Stimulated activated naive B cell treated with anti-CD40 and anti-IgM and Interleukin-4, amounts not matched to agents 10 μg/mL and 1 μg/mL and 100 μg/mL, for 72 hours (primary cell): ENCODE results near the gene ZNF195.
"Not testable (repeated sequence)": the region's sequence is repeated elsewhere in the genome, so short reads cannot be mapped to it uniquely, and the experiment has no call there.

ENCODE experiments used
- ATAC-seq, 2 donors: fragments of 150-1000 bp; cut with Tn5 transposase; replicated peaks; 2 replicates each; pipeline ENCODE4 v1.10.0; 2021; ENCODE audit warnings: moderate library complexity in 1 of 2
- DNase-seq: peaks from one replicate; pipeline ENCODE4 v3.0.0; 2021
- H3K27ac Mint-ChIP-seq: one replicate; pipeline ENCODE4 v1.8.0; 2022; ENCODE audit warnings: mild to moderate bottlenecking, mixed read lengths
- H3K27me3 Mint-ChIP-seq, 2 donors: one replicate each; pipeline ENCODE4 v1.8.0; 2022; ENCODE audit warnings: mixed read lengths in 2 of 2
- H3K36me3 Mint-ChIP-seq, 2 donors: one replicate each; pipeline ENCODE4 v1.8.0; 2022; ENCODE audit warnings: mixed read lengths in 2 of 2, mild to moderate bottlenecking in 1 of 2
- H3K4me1 Mint-ChIP-seq, 2 donors: one replicate each; pipeline ENCODE4 v1.8.0; 2022; ENCODE audit warnings: mixed read lengths in 2 of 2, mild to moderate bottlenecking in 1 of 2
- H3K4me3 Mint-ChIP-seq, 2 donors: one replicate each; pipeline ENCODE4 v1.8.0; 2022; ENCODE audit warnings: mild to moderate bottlenecking in 2 of 2, mixed read lengths in 2 of 2, moderate library complexity in 1 of 2
- H3K9me3 Mint-ChIP-seq, 2 donors: one replicate each; pipeline ENCODE4 v1.8.0; 2022; ENCODE audit warnings: mixed read lengths in 2 of 2, mild to moderate bottlenecking in 1 of 2

The ZNF195 gene

DNA sequence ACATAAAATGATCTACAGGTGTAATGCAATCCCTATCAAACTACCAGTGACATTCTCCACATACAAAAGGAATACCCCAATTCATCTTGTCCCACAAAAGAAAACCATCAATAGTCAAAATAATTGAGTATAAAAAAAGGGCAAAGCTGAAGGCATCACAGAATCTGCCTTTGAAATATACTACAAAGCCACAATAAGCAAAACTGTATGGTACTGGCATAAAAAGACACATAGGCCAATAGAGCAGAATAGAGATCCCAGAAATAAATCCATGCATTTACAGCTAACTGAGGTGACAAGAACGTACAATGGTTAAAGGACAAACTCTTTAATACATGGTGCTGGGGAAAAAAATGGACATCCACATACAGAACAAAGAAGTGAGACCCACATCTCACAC lies 31.8 kb downstream of the ZNF195 start:
- H3K27me3 Mint-ChIP-seq = peaks cover 9 to 20% of the 10 kb centered on the region in 2 donors
- DNase-seq = no peak
- H3K27ac Mint-ChIP-seq = no peak overlapping the region
- ATAC-seq = no peak
- peaks cover 18 to 23% of the 10 kb centered on the region in 2 donors for H3K36me3 Mint-ChIP-seq
- peaks cover 9 to 12% of the 10 kb centered on the region in 2 donors for H3K9me3 Mint-ChIP-seq
- H3K4me1 Mint-ChIP-seq = peaks cover 6% of the 10 kb centered on the region in 2 donors
- no peak overlapping the region for H3K4me3 Mint-ChIP-seq

DNA sequence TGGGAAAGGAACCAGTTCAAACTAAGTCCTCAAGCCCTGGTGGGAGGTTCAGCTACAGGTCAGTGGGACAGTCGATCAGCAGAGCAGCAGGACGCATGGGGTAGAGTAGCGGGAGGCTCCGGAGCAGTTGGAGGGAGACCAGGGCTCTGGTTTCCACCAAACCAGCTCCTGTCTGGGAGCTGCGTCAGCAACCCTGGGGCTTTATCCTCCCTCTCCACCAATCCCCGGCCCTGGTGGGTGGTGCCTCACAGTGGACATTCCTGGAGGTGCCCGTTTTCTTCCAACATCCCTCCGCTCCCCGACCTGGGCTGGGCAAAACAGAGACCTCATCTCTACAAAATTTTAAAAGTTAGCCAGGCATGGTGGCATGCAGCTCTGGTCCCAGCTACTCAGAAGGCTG lies 32.4 kb downstream of the ZNF195 start:
- Mint-ChIP-seq H3K4me1 (peaks cover 6% of the 10 kb centered on the region in 2 donors), H3K9me3 (peaks cover 9 to 12% of the 10 kb centered on the region in 2 donors), H3K27ac (no peak overlapping the region), H3K27me3 (peaks cover 14 to 25% of the 10 kb centered on the region in 2 donors), H3K36me3 (peaks cover 18 to 23% of the 10 kb centered on the region in 2 donors), H3K4me3 (no peak overlapping the region)
- ATAC-seq (no peak), DNase-seq (no peak)

DNA sequence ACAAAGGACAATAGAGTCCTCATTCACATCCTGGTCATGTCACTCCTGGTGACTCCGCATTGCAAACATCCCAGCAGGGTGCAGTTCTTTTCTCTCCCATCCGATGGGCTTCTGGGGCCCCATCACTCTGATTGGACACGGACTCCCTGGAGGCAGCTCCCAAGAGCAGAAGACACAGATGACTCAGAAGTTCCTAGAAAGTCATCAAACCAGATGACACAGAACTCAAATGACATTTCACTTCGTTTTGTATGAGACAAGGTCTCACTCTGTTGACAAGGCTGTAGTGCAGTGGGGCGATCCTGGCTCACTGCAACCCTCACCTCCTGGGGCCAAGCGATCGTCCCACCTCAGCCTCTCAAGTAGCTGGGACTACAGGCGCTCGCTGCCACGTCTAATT lies 33.2 kb downstream of the ZNF195 start:
- peaks cover 9 to 12% of the 10 kb centered on the region in 2 donors for H3K9me3 Mint-ChIP-seq
- peaks cover 18 to 23% of the 10 kb centered on the region in 2 donors for H3K36me3 Mint-ChIP-seq
- DNase-seq (no peak), ATAC-seq (peak in 1 of 2 donors; percentile 14)
- peak overlapping the region in 1 of 2 donors; percentile 2 for H3K4me3 Mint-ChIP-seq
- H3K27ac Mint-ChIP-seq = no peak overlapping the region
- H3K27me3 Mint-ChIP-seq = peaks cover 22 to 34% of the 10 kb centered on the region in 2 donors
- H3K4me1 Mint-ChIP-seq = peaks cover 6% of the 10 kb centered on the region in 2 donors

DNA sequence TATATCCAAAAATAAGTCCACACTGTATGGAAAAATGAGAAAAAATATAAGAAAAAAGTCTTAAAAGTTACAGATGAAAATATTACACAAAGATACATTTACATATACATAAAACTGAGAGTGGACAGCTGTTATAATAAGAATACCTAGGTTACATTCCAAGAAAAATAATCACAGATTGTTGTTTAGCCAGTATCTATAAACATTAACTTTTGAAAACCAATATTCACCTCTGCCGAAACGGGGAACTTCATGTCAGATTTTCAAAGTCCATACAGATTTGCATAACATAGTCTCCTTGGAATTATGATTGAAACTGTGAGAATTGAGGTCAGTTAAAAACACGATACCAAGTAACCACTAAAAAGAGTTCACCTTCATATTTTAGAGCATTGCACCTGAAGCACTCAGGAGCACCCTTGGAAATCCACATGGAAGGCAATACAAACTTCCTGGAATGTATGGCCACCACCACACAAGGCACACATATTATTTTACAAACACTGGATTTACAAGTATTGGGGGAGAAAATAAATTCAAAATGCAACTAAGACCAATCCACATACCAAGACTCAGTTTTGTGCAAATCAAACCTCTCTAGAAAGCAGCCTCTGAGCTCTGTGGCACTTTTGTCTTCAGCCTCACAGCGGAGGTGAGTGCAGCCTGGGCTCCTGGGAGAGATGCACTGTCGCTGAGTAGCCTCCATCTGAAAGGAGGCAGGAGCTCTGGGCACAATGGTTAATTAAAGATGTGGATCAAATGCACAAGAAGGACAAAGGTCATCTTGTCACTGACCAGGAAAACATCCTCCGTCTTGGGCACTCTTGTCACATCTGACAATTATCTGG lies 34.4 kb downstream of the ZNF195 start:
- no peak for ATAC-seq
- Mint-ChIP-seq H3K27me3 (peaks cover 34 to 42% of the 10 kb centered on the region in 2 donors), H3K4me3 (no peak overlapping the region), H3K36me3 (peaks cover 15 to 20% of the 10 kb centered on the region in 2 donors), H3K9me3 (peaks cover 9 to 12% of the 10 kb centered on the region in 2 donors), H3K27ac (no peak overlapping the region), H3K4me1 (peaks cover 6% of the 10 kb centered on the region in 2 donors)
- DNase-seq = no peak

DNA sequence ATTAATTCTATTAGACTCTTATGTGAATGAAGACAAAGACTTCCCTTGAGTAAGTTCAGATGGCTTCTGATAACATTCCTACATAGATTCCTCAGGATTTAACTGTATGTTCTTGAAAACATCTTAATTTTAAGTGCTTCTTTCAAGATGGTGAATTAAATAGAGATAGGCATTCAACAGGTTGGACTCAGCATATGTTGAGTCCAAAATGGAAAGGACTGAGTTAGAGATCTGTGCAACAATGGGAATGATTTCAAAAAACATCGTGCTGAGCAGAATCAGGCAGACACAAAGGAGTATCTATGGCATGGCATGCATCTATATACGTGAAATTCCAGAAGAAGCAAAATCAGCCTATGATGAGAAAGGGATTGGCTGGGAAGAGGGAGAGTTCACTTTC lies 36.2 kb downstream of the ZNF195 start:
- H3K4me1 Mint-ChIP-seq = peaks cover 15 to 16% of the 10 kb centered on the region in 2 donors
- no peak overlapping the region for H3K4me3 Mint-ChIP-seq
- no peak overlapping the region for H3K27ac Mint-ChIP-seq
- peaks cover 14 to 19% of the 10 kb centered on the region in 2 donors for H3K36me3 Mint-ChIP-seq
- peaks cover 9 to 12% of the 10 kb centered on the region in 2 donors for H3K9me3 Mint-ChIP-seq
- peaks cover 47 to 55% of the 10 kb centered on the region in 2 donors for H3K27me3 Mint-ChIP-seq
- DNase-seq (no peak), ATAC-seq (no peak)

DNA sequence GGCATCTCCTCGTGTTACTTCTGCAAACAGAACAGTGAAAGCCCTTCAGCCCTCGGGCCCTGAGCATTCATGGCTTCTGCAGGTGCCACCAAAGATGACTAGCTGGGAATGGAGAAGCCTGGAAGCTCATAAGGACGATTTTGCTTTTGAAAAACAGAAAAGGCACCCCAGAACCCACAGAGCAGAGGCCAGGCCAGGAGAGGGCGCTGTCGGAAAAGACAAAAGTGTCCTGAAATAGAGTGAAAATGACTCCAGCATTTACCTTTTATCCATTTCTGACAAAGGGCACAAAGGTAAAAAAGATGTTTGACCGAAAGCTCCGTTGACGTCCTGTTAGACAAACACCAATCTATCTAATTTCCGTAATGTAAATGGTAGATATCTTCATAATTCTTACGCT lies 37.6 kb downstream of the ZNF195 start:
- no peak overlapping the region for H3K27ac Mint-ChIP-seq
- peaks cover 9 to 11% of the 10 kb centered on the region in 2 donors for H3K36me3 Mint-ChIP-seq
- peaks cover 15 to 16% of the 10 kb centered on the region in 2 donors for H3K4me1 Mint-ChIP-seq
- H3K4me3 Mint-ChIP-seq = no peak overlapping the region
- peak in 1 of 2 donors; percentile 50 for ATAC-seq
- peaks cover 47 to 55% of the 10 kb centered on the region in 2 donors for H3K27me3 Mint-ChIP-seq
- H3K9me3 Mint-ChIP-seq = peaks cover 5 to 6% of the 10 kb centered on the region in 2 donors
- no peak for DNase-seq

DNA sequence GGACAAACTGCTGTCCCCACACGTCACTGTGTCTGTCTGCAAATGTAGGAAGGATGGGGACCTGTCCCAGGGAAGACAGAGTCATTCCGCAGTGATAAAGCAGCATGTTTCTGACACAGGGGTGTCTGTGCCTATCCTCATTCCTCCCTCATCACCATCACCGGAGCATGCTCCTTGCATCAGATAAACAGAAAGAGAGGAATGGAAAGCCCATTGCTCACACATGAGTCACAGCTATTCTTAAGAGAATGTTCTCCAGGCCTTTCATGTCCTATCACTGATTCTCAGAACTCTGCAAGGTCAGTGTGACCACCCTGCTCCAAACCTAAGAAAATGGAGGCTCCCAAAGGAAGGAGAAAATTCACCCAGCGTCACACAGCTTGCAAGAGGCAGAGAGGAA lies 38.9 kb downstream of the ZNF195 start:
- Mint-ChIP-seq H3K4me3 (no peak overlapping the region), H3K27me3 (peaks cover 47 to 54% of the 10 kb centered on the region in 2 donors), H3K36me3 (peaks cover 1 to 4% of the 10 kb centered on the region in 2 donors), H3K27ac (no peak overlapping the region), H3K9me3 (no peaks in the 10 kb centered on the region), H3K4me1 (peaks cover 9 to 10% of the 10 kb centered on the region in 2 donors)
- ATAC-seq = no peak
- no peak for DNase-seq

DNA sequence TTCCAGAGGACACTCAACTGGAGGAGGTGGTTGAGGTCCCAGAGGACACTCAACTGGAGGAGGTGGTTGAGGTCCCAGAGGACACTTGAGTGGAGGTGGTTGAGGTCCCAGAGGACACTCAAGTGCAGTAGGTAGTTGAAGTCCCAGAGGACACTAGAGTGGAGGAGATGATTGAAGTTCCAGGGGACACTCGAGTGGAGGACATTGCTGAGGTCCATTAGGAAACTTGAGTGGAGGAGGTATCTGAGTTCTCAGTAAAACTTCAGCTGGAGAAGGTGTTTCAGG lies 39.7 kb downstream of the ZNF195 start:
- H3K4me1 Mint-ChIP-seq = peaks cover 9 to 10% of the 10 kb centered on the region in 2 donors
- no peak for DNase-seq
- no peaks in the 10 kb centered on the region for H3K9me3 Mint-ChIP-seq
- no peak overlapping the region for H3K4me3 Mint-ChIP-seq
- H3K27ac Mint-ChIP-seq = no peak overlapping the region
- ATAC-seq = peak; percentile 48 to 74
- H3K36me3 Mint-ChIP-seq = no peaks in the 10 kb centered on the region
- H3K27me3 Mint-ChIP-seq = peaks cover 47 to 48% of the 10 kb centered on the region in 2 donors

DNA sequence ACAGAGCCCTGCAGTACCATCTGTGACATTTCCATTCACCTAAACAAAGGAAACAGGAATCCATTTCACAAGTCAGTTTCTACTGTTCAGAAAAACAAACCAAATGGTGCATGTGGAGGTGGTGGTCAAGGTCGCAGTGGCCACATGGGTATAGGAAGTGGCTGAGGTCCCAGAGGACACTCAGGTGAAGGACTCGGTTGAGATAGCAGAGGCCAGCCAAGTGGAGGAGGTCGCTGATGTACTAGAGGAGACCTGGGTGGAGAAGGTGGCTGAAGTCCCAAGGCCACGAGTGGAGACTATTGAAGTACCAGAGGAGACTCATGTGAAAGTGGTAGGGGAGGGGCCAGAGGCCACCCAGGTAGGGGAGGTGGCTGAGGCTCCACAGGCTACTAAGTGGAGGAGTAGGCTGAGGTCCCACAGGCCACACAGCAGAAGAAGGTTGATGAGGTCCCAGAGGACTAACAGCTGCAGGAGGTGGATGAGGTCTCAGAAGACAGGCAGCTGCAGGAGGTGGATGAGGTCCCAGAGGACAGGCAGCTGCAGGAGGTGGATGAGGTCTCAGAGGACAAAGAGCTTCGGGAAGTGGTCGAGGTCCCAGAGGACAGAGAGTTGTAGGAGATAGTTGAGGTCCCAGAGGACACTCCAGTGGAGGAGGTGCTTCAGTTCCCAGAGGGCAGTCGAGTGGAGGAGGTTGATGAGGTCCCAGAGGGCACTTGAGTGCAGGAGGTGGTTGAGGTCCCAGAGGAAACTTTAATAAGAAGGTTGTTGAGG lies 40.2 kb downstream of the ZNF195 start:
- Mint-ChIP-seq H3K4me3 (no peak overlapping the region), H3K9me3 (no peaks in the 10 kb centered on the region), H3K4me1 (peaks cover 9 to 10% of the 10 kb centered on the region in 2 donors), H3K36me3 (no peaks in the 10 kb centered on the region), H3K27me3 (peaks cover 45% of the 10 kb centered on the region in 2 donors), H3K27ac (no peak overlapping the region)
- ATAC-seq (peak; percentile 25 to 50), DNase-seq (no peak)

DNA sequence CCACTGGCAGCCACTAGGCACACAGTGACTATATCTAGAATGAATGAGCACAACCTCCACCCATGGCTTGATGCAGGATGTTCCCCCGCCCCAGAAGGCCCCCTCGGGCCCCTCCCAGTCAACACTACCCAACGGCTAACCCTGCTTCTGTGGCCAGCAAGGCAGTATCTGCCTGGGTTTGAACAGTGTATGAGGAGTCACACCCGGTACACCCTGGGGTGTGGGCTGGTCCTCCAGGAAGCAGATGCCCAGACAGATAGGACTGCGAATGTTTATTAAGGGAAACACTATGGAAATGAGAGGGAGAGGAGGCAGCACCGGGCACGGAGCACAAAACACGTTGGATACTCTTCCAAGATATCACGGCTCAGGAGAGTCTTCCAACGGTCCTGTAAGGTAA lies 42.5 kb downstream of the ZNF195 start:
- ATAC-seq, H3K4me3 Mint-ChIP-seq, DNase-seq, H3K27ac Mint-ChIP-seq, H3K9me3 Mint-ChIP-seq, H3K36me3 Mint-ChIP-seq: not testable (repeated sequence)
- peaks cover 9 to 10% of the 10 kb centered on the region in 2 donors for H3K4me1 Mint-ChIP-seq
- H3K27me3 Mint-ChIP-seq = peaks cover 28 to 31% of the 10 kb centered on the region in 2 donors

DNA sequence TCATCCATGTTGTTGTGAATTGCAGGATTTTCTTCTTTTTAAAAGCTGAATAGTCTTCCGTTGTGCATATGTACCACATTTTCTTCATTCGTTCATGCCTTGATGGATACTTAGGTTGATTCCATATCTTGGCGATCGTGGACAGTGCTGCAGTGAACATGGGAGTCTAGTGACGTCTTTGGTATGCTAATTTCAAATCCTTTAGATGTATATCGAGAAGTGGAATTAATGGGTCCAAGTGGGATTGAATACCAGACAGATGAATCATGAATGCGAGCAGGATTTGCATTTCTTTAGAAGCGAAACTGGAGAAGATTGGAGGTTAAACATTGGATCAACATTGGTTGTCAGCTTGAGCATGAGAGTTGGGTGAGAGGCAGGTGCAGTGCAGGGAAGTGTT lies 45.8 kb downstream of the ZNF195 start:
- H3K27ac Mint-ChIP-seq, H3K36me3 Mint-ChIP-seq, H3K4me3 Mint-ChIP-seq, H3K27me3 Mint-ChIP-seq, H3K4me1 Mint-ChIP-seq, ATAC-seq, DNase-seq, H3K9me3 Mint-ChIP-seq: not testable (repeated sequence)

DNA sequence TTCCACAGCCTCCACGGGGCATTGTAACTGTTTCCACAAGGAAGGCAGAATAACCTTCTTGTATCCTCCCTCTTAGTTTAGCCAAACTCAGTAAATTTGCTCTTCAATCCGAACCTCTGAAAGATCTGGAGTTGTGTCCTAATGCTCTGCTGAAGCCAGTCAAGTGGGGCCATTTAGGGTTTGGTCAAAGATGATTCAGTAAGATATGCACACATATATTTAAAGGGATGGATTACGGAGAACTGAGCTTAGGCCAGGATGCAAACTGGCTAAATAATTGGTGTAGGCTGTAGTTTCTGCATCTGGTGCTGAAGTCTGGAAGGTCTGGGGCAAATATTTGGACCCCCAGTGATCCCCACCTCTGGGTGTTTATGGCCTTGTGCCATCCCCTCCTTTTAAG lies 47.9 kb downstream of the ZNF195 start:
- ATAC-seq, H3K27me3 Mint-ChIP-seq, H3K27ac Mint-ChIP-seq, H3K36me3 Mint-ChIP-seq, H3K4me1 Mint-ChIP-seq, DNase-seq, H3K9me3 Mint-ChIP-seq, H3K4me3 Mint-ChIP-seq: not testable (repeated sequence)

DNA sequence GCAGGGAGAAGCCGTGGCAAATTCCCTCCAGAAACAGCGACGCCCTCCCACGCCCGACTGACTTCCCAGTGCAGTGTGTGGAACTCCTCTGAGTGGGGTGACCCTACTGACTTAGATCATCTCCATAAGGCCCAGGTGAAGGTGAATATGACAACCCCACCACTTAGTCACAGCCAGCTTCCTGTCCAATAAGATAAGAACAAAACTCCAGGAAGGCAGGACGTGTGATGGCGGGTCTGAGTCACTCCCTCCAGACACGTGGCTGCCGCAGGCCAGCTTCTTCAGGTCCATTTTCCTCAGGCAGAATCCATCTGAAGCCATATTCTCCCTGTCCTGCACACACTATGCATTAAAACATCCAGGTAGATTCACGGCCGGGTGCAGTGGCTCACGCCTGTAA lies 48.9 kb downstream of the ZNF195 start:
- H3K27me3 Mint-ChIP-seq, H3K36me3 Mint-ChIP-seq, H3K4me1 Mint-ChIP-seq, DNase-seq, H3K9me3 Mint-ChIP-seq, H3K27ac Mint-ChIP-seq, H3K4me3 Mint-ChIP-seq, ATAC-seq: not testable (repeated sequence)

DNA sequence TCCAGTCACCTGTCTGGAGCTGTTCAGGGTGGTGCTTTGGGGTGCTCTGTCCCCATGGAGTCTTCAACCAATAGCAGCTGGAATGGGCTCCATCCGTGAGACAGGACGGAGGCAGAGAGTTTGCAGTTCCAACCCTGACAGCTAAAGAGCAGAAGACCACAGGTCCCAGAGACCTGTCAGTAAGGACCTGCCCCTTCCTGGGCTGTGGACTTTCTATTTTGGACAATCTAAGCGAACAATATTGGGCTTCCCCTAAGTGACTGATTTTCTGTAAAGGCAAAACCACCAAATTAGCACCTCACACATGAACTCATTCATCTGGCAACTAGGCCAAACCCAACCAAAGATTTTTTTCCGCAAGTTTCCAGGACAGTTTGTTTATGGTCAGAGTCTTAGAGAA lies 50.4 kb downstream of the ZNF195 start:
- H3K36me3 Mint-ChIP-seq, H3K9me3 Mint-ChIP-seq, ATAC-seq, H3K4me3 Mint-ChIP-seq, H3K4me1 Mint-ChIP-seq, H3K27me3 Mint-ChIP-seq, DNase-seq, H3K27ac Mint-ChIP-seq: not testable (repeated sequence)

DNA sequence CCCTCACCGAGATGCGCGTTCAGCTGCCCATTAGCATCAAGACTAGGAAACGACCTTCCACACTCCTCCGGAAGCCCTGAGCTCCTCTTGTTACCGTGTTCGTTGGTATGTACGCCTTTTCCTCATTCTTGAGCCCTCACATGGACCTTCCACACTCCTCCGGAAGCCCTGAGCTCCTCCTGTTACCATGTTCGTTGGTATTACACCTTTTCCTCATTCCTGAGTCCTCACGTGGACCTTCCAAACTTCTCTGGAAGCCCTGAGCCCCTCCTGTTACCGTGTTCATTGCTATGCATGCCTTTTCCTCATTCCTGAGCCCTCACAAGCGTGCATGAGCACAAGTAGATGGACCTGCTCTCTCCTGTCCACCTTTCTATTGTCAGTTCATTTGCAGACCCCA lies 52.5 kb downstream of the ZNF195 start:
- not testable (repeated sequence) for H3K27me3 Mint-ChIP-seq, ATAC-seq, H3K27ac Mint-ChIP-seq, H3K4me1 Mint-ChIP-seq, H3K4me3 Mint-ChIP-seq, H3K36me3 Mint-ChIP-seq, DNase-seq, H3K9me3 Mint-ChIP-seq
